Measurements from ENCODE around the gene CHIT1.

DNA sequence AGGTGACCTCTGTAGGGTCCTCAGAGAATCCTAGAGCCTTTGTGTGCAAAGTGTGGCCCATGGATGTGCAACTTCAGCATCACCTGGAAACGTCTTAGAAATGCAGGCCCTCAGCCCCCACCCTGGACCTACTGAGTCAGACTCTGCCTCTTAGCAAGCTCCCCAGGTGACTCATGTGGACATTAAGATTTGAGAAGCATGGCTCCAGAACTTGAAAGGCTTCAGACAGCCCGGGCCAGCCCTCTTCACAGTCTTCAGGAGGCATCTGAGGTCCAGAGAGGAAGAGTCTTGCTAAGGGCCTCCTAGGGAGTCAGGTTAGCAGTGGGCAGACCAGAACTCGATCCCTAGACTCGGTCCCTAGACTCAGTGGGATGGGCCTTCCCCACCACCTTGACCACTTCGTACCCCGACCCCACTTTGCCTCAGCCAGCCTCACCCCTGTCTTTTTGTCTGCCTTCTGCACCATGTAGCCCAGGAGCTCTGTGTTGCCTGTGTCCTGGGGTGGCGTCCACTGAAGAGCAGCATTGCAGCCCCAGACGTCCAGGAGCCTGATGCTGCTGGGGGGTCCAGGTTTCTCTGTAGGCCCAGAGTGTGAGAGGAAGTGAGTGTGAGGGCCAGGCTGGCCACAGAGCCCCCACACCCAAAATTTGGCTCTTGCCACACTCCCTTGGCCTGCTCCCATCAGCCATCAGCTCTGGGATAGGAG is 58.7 kb downstream of the CHIT1 start:
- TF ChIP-seq POLR2A (IDR thresholded peaks at IDR 0.05) = no peak
- TF ChIP-seq, protein P1, sequence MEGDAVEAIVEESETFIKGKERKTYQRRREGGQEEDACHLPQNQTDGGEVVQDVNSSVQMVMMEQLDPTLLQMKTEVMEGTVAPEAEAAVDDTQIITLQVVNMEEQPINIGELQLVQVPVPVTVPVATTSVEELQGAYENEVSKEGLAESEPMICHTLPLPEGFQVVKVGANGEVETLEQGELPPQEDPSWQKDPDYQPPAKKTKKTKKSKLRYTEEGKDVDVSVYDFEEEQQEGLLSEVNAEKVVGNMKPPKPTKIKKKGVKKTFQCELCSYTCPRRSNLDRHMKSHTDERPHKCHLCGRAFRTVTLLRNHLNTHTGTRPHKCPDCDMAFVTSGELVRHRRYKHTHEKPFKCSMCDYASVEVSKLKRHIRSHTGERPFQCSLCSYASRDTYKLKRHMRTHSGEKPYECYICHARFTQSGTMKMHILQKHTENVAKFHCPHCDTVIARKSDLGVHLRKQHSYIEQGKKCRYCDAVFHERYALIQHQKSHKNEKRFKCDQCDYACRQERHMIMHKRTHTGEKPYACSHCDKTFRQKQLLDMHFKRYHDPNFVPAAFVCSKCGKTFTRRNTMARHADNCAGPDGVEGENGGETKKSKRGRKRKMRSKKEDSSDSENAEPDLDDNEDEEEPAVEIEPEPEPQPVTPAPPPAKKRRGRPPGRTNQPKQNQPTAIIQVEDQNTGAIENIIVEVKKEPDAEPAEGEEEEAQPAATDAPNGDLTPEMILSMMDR (IDR thresholded peaks at IDR 0.05) = no peak
